Measurements from ENCODE around the gene NELL1. TPM values are rescaled to one million over a fixed set of nuclear protein-coding genes. Genes with fewer than 3 reads are reported as not detected.

Gene NELL1
- total RNA-seq, 6 experiments from 2014 or later = not detected

DNA sequence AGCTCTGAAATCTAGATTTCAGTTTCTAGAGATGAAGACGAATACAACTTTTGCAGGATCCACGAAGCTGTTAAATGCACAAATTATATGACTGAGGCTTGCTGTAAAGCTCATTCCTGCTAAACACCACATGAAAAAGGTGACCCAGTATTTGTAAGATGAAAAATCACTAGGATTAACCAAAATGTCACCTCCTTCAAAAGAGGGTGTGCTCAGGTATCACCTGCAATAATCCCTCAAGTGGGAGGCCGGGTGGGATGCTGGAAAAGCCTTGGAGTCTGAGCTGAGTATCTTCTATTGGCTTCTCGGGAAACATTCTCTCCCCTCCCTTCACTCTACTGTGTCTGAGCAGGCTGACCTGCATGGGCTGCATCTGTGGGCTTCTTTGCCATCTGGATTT, 195.8 kb downstream of the NELL1 start:
- no peaks in the 10 kb centered on the region; the same call in 1 of the 2 replicates for H3K36me3 Mint-ChIP-seq (ENCODE audit: low read depth)
- H3K9me3 Mint-ChIP-seq = peaks cover 62% of the 10 kb centered on the region
- H3K4me1 Mint-ChIP-seq (ENCODE audit: low read depth) = no peaks in the 10 kb centered on the region
- TF ChIP-seq, protein P1, sequence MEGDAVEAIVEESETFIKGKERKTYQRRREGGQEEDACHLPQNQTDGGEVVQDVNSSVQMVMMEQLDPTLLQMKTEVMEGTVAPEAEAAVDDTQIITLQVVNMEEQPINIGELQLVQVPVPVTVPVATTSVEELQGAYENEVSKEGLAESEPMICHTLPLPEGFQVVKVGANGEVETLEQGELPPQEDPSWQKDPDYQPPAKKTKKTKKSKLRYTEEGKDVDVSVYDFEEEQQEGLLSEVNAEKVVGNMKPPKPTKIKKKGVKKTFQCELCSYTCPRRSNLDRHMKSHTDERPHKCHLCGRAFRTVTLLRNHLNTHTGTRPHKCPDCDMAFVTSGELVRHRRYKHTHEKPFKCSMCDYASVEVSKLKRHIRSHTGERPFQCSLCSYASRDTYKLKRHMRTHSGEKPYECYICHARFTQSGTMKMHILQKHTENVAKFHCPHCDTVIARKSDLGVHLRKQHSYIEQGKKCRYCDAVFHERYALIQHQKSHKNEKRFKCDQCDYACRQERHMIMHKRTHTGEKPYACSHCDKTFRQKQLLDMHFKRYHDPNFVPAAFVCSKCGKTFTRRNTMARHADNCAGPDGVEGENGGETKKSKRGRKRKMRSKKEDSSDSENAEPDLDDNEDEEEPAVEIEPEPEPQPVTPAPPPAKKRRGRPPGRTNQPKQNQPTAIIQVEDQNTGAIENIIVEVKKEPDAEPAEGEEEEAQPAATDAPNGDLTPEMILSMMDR (IDR thresholded peaks at IDR 0.05) = no peak
- H3K27ac Mint-ChIP-seq = no peak overlapping the region
- no peak for DNase-seq
- H3K4me3 Mint-ChIP-seq = no peak overlapping the region
- no peaks in the 10 kb centered on the region; the same call in 1 of the 2 replicates for H3K27me3 Mint-ChIP-seq (ENCODE audit: insufficient read depth)

DNA sequence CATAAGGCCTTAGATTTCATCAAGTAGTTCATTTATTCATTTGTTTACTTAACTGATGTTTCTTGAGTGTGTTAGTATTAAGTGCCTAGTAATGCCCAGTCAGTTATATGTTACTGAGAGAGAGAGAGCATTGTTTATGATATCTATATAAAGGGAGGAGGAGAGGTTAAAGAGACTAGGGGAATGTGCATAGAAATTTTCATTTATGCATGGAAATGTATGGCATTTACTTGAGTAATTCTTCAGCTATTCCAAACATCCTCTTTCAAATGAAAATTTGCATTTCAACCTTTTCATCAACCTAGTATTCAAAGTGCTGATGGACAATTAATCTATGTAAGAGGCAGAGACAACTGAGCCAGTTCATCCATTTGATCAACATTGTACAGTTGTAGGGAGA, 199.7 kb downstream of the NELL1 start:
- Mint-ChIP-seq H3K36me3 (ENCODE audit: low read depth) (no peaks in the 10 kb centered on the region; the same call in 1 of the 2 replicates), H3K27ac (no peak overlapping the region), H3K27me3 (ENCODE audit: insufficient read depth) (no peaks in the 10 kb centered on the region), H3K9me3 (peaks cover 61% of the 10 kb centered on the region), H3K4me1 (ENCODE audit: low read depth) (no peaks in the 10 kb centered on the region), H3K4me3 (no peak overlapping the region)
- no peak for DNase-seq
- TF ChIP-seq, protein P1 (IDR thresholded peaks at IDR 0.05) = no peak

DNA sequence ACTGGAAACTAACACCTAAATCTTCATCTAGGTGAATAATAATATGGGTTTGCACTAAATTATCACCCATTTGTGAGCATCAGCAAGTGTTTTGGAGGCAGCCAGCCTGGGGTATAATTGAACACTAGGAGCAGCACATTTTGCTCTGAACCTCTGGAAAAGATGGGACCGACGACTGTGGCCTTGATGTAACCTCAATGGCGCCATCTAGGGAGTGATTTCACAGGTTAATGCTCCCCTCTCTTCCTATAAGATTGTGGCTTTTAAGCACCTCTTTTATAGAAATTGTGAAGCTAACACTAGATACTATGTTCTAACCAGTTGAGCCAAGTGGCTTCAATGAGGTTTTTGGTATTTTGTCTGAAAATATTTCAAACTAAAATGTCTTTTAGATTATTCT, 203.7 kb downstream of the NELL1 start:
- no peak for DNase-seq
- H3K4me1 Mint-ChIP-seq (ENCODE audit: low read depth) = no peaks in the 10 kb centered on the region
- H3K27me3 Mint-ChIP-seq (ENCODE audit: insufficient read depth) = no peaks in the 10 kb centered on the region; the same call in 1 of the 2 replicates
- H3K36me3 Mint-ChIP-seq (ENCODE audit: low read depth) = no peaks in the 10 kb centered on the region
- peaks cover 54% of the 10 kb centered on the region for H3K9me3 Mint-ChIP-seq
- no peak overlapping the region for H3K4me3 Mint-ChIP-seq
- H3K27ac Mint-ChIP-seq = no peak overlapping the region
- TF ChIP-seq, protein P1 (IDR thresholded peaks at IDR 0.05) = no peak

DNA sequence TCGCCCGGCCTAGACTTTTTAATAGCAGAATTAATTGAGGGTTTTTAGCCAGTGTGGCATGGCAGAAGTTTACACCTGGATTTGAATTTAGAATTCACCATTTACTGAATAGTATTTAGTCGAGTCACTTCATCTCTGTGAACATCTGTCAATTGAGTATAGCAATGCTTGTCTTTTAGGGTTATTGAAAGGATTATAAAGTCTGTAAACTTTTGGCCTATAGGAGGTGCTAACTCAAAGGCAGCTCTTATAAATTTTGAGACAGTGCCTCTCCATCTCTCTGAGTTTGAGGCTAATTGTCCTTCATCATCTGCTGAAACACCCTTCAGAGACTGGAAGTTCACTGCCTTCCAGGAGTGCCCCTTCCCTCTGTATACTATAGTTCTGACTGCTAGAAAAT, 205.0 kb downstream of the NELL1 start:
- Mint-ChIP-seq H3K27ac (no peak overlapping the region), H3K9me3 (peaks cover 55% of the 10 kb centered on the region), H3K4me3 (no peak overlapping the region), H3K4me1 (ENCODE audit: low read depth) (no peaks in the 10 kb centered on the region), H3K36me3 (ENCODE audit: low read depth) (peaks cover 4% of the 10 kb centered on the region; the same call in 1 of the 2 replicates), H3K27me3 (ENCODE audit: insufficient read depth) (no peaks in the 10 kb centered on the region; the same call in 1 of the 2 replicates)
- TF ChIP-seq, protein P1 (IDR thresholded peaks at IDR 0.05) = no peak
- DNase-seq = no peak

DNA sequence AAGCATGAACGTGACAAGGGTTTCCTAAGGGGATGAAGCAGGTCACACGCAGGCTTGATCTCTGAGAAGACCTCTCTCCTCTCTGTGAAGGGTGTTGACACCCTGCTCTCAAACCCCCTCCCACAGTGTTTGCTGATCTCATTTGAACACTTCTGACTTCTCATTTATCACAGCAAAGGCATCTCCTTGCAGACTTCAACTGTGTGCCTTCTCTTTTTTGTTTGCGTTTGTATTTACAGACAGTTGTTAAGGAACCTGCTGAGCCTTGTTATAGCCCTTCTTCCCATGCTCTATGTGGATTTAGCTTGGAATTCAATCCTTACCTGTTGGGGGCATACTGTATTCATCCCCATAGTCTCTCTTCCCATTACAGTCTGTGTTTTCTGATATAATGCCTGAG, 206.5 kb downstream of the NELL1 start:
- Mint-ChIP-seq H3K36me3 (ENCODE audit: low read depth) (peaks cover 4% of the 10 kb centered on the region; the same call in 1 of the 2 replicates), H3K27ac (no peak overlapping the region), H3K4me1 (ENCODE audit: low read depth) (no peaks in the 10 kb centered on the region), H3K4me3 (no peak overlapping the region), H3K27me3 (ENCODE audit: insufficient read depth) (no peaks in the 10 kb centered on the region; the same call in 1 of the 2 replicates), H3K9me3 (peaks cover 55% of the 10 kb centered on the region)
- no peak for DNase-seq
- TF ChIP-seq, protein P1 (IDR thresholded peaks at IDR 0.05) = no peak

DNA sequence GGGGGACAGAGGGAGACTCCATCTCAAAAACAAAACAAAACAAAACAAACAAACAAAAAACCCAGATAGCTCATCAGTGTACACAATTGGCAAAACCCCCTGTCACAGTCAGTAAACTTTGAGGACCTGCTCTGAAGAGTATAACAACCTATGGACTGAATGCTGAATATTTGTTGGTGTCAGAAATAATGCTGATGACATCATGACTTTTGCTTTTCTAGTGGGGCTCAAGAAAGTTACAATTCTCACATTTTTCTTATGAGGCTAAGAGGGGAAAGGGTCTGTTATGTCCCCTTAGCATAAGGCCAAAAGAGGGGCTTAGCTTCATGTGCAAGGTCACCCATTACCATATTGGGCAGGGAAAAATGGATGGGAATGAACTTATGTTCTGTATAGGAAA, 207.4 kb downstream of the NELL1 start:
- DNase-seq = no peak
- Mint-ChIP-seq H3K27ac (no peak overlapping the region), H3K9me3 (peaks cover 59% of the 10 kb centered on the region), H3K36me3 (ENCODE audit: low read depth) (peaks cover 4% of the 10 kb centered on the region; the same call in 1 of the 2 replicates), H3K4me3 (no peak overlapping the region), H3K4me1 (ENCODE audit: low read depth) (no peaks in the 10 kb centered on the region), H3K27me3 (ENCODE audit: insufficient read depth) (no peaks in the 10 kb centered on the region; the same call in 1 of the 2 replicates)
- TF ChIP-seq, protein P1 (IDR thresholded peaks at IDR 0.05) = no peak
